ENCODE measurements around the gene CHRM1. TPM values are rescaled to one million over a fixed set of nuclear protein-coding genes. Genes with fewer than 3 reads are reported as not detected.

The CHRM1 gene
- total RNA-seq, 1 donor from 2014 or later = not detected

DNA sequence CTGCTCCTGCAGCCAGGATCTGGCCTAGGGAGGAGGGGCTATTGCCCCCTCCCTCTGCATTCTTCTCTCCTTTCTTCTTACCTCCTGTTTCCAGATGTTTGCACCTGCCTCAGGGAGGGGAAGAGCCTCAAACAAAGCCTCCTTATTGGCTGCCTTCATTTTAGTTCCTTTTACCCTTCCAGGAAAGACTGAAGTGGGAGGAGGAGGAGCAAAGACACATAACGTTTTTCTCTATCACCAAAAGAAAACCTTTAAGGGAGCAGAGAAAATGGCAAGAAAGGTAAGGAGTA is 13.3 kb upstream of the CHRM1 start:
- Histone ChIP-seq H3K36me3 (ENCODE audit: control insufficient read depth, insufficient read depth, low read length) (no peaks in the 10 kb centered on the region), H3K27me3 (ENCODE audit: control insufficient read depth, insufficient read depth, low read length) (no peaks in the 10 kb centered on the region), H3K4me3 (ENCODE audit: low read depth, low read length) (no peak overlapping the region)
- TF ChIP-seq, protein P1, sequence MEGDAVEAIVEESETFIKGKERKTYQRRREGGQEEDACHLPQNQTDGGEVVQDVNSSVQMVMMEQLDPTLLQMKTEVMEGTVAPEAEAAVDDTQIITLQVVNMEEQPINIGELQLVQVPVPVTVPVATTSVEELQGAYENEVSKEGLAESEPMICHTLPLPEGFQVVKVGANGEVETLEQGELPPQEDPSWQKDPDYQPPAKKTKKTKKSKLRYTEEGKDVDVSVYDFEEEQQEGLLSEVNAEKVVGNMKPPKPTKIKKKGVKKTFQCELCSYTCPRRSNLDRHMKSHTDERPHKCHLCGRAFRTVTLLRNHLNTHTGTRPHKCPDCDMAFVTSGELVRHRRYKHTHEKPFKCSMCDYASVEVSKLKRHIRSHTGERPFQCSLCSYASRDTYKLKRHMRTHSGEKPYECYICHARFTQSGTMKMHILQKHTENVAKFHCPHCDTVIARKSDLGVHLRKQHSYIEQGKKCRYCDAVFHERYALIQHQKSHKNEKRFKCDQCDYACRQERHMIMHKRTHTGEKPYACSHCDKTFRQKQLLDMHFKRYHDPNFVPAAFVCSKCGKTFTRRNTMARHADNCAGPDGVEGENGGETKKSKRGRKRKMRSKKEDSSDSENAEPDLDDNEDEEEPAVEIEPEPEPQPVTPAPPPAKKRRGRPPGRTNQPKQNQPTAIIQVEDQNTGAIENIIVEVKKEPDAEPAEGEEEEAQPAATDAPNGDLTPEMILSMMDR (IDR thresholded peaks at IDR 0.05; ENCODE audit: insufficient read depth, low read length, severe bottlenecking) = no peak
- no peak for DNase-seq (ENCODE audit: low read depth)
- FAIRE-seq = no peak

- no peak overlapping the region for H3K4me3 ChIP-seq (ENCODE audit: low read depth, low read length)
- TF ChIP-seq, protein P1 (IDR thresholded peaks at IDR 0.05; ENCODE audit: insufficient read depth, low read length, severe bottlenecking) = no peak
- no peak for FAIRE-seq
These were observed 12.8 kb upstream of the CHRM1 start for GRCh38 chr11:62933750-62934495.

DNA sequence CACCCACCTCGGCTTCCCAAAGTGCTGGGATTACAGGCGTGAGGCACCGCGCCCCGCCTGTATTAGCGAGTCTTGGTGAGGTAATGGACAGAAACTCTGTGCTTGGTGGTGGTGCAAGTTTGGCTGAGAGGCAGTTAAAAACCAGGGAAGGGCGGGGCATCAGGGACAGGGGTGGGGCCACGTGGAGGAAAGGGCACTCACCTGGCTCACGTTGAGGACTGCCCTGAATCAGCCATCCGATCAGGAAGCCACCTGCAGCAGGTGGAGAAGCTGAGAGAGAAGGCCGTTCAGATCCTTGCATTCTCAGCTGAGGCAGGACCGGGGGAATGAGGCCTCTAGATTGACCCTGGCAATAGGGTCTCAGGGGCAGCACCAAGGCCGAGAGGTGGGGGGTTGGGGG is 12.1 kb upstream of the CHRM1 start:
- DNase-seq (ENCODE audit: low read depth) (no peak), FAIRE-seq (no peak)
- TF ChIP-seq, protein P1 (IDR thresholded peaks at IDR 0.05; ENCODE audit: insufficient read depth, low read length, severe bottlenecking) = no peak

More at GRCh38 chr11:62933750-62934495, 12.8 kb upstream of the CHRM1 start:
- DNase-seq (ENCODE audit: low read depth) = no peak
- Histone ChIP-seq H3K27me3 (ENCODE audit: control insufficient read depth, insufficient read depth, low read length) (peaks cover under 1% of the 10 kb centered on the region), H3K36me3 (ENCODE audit: control insufficient read depth, insufficient read depth, low read length) (no peaks in the 10 kb centered on the region)

DNA sequence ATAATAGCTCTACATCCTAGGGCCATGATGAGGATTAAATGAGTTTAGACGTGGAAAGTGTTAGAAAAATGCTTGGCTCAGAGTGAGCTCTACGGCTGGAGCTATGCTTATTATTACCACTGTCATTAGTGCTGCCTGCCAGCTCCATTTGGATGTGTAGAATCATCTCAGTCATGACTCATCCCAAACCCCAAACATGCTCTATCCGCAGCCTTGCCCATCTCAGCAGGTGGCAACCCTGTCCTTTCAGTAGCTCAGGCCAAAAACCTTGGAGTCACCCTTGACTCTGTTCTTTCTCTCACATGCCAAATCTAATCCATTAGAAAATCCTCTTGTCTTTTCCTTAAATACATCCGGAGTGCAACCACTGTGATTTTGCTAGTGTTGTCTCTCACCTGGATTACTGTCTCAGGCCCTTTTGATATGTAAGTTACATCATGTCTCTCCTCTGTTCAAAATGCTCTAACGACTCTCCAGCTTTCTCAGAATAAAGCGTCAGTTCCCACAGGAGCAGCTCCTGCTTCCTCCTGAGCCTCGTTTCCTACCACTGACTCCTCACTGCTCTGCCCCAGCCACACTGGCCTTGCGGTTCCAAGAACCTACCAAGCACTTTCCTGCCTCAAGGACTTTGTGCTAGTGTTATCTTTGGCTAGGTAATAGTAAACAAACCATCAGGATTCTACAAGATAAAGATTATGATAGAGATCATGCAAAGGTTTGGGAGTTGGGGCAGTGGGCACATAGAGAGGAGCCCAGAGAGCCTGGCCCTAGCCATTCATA is 10.5 kb upstream of the CHRM1 start:
- DNase-seq (ENCODE audit: low read depth) (no peak), FAIRE-seq (peak; percentile 47)
- no peaks in the 10 kb centered on the region for H3K36me3 ChIP-seq (ENCODE audit: control insufficient read depth, insufficient read depth, low read length)
- no peak overlapping the region for H3K4me3 ChIP-seq (ENCODE audit: low read depth, low read length)
- TF ChIP-seq, protein P1 (IDR thresholded peaks at IDR 0.05; ENCODE audit: insufficient read depth, low read length, severe bottlenecking) = no peak
- H3K27me3 ChIP-seq (ENCODE audit: control insufficient read depth, insufficient read depth, low read length) = peaks cover 17% of the 10 kb centered on the region

More for the DNA sequence above, 12.1 kb upstream of the CHRM1 start:
- no peaks in the 10 kb centered on the region for H3K36me3 ChIP-seq (ENCODE audit: control insufficient read depth, insufficient read depth, low read length)
- peaks cover 6% of the 10 kb centered on the region for H3K27me3 ChIP-seq (ENCODE audit: control insufficient read depth, insufficient read depth, low read length)
- H3K4me3 ChIP-seq (ENCODE audit: low read depth, low read length) = no peak overlapping the region

GRCh38 chr11:62930666-62931065 is 9.5 kb upstream of the CHRM1 start:
- H3K36me3 ChIP-seq (ENCODE audit: control insufficient read depth, insufficient read depth, low read length) = no peaks in the 10 kb centered on the region
- peaks cover 27% of the 10 kb centered on the region for H3K27me3 ChIP-seq (ENCODE audit: control insufficient read depth, insufficient read depth, low read length)
- TF ChIP-seq, protein P1 (IDR thresholded peaks at IDR 0.05; ENCODE audit: insufficient read depth, low read length, severe bottlenecking) = no peak
- no peak for FAIRE-seq
- DNase-seq (ENCODE audit: low read depth) = no peak
- no peak overlapping the region for H3K4me3 ChIP-seq (ENCODE audit: low read depth, low read length)

Data from bronchial epithelial cell (primary cell).